Measurements from ENCODE around the gene TTC34. TPM values are rescaled to one million over a fixed set of nuclear protein-coding genes. Genes with fewer than 3 reads are reported as not detected.

TTC34 gene
- polyA plus RNA-seq, 1 donor (not counting 4 experiments of a cell fraction or from before 2014, with no cell fraction given): 0.04 TPM

GRCh38 chr1:2594641-2595131 lies 206.8 kb downstream of the TTC34 start:
- Histone ChIP-seq H3K9me3 (ENCODE audit: control insufficient read depth, low read depth, low read length) (no peaks in the 10 kb centered on the region), H3K27ac (ENCODE audit: control insufficient read depth, insufficient read depth, low read length) (no peak overlapping the region), H3K4me3 (ENCODE audit: control insufficient read depth in 2 of 3, extremely low read depth in 1 of 3, insufficient read depth in 2 of 3, low read depth in 1 of 3, low read length in 3 of 3) (no peak overlapping the region), H3K4me2 (ENCODE audit: control insufficient read depth, extremely low read depth, insufficient read depth, low read depth, low read length) (no peak overlapping the region), H3K27me3 (ENCODE audit: control insufficient read depth, extremely low read depth, insufficient read depth, low read length) (no peaks in the 10 kb centered on the region), H3K4me1 (ENCODE audit: control insufficient read depth, extremely low read depth, insufficient read depth, low read length) (no peaks in the 10 kb centered on the region), H3K79me2 (ENCODE audit: control insufficient read depth, insufficient read depth, low read length) (no peaks in the 10 kb centered on the region), H2AFZ (ENCODE audit: control insufficient read depth, low read length) (no peak overlapping the region), H3K9me1 (ENCODE audit: control insufficient read depth, extremely low read depth, insufficient read depth, low read length) (no peaks in the 10 kb centered on the region), H3K9ac (ENCODE audit: control insufficient read depth, extremely low read depth, insufficient read depth, low read length) (no peak overlapping the region), H4K20me1 (ENCODE audit: control insufficient read depth, extremely low read depth, insufficient read depth, low read length) (no peaks in the 10 kb centered on the region), H3K36me3 (ENCODE audit: control insufficient read depth in 2 of 2, extremely low read depth in 1 of 2, insufficient read depth in 2 of 2, low read length in 2 of 2) (no peaks in the 10 kb centered on the region)
- dilution Hi-C loops (cut with MboI; ENCODE audit: extremely low pct_ligation_motif_present, low sequenced_read_pairs): no loop called here
- TF ChIP-seq CTCF (optimal IDR thresholded peaks at IDR 0.05 in 1 of 3, IDR thresholded peaks at IDR 0.05 in 1 of 3, conservative IDR thresholded peaks at IDR 0.05 in 1 of 3; ENCODE audit: extremely low read depth in 1 of 3, insufficient read depth in 2 of 3, low read length in 3 of 3): no peak
- TF ChIP-seq EZH2 (IDR thresholded peaks at IDR 0.05; ENCODE audit: low read length): no peak
- FAIRE-seq (no peak), DNase-seq (ENCODE audit: low read depth, low spot score) (no peak)

- DNase-seq (ENCODE audit: low read depth, low spot score): no peak
- no peaks in the 10 kb centered on the region for H3K9me1 ChIP-seq (ENCODE audit: control insufficient read depth, extremely low read depth, insufficient read depth, low read length)
- H3K4me3 ChIP-seq (ENCODE audit: control insufficient read depth in 2 of 3, extremely low read depth in 1 of 3, insufficient read depth in 2 of 3, low read depth in 1 of 3, low read length in 3 of 3): peak overlapping the region in 2 of 3 experiments; percentile 26 to 29
- H3K9ac ChIP-seq (ENCODE audit: control insufficient read depth, extremely low read depth, insufficient read depth, low read length): no peak overlapping the region
- H4K20me1 ChIP-seq (ENCODE audit: control insufficient read depth, extremely low read depth, insufficient read depth, low read length): no peaks in the 10 kb centered on the region
- H3K4me2 ChIP-seq (ENCODE audit: control insufficient read depth, extremely low read depth, insufficient read depth, low read depth, low read length): peak overlapping the region; percentile 62
- no peaks in the 10 kb centered on the region for H3K36me3 ChIP-seq (ENCODE audit: control insufficient read depth in 2 of 2, extremely low read depth in 1 of 2, insufficient read depth in 2 of 2, low read length in 2 of 2)
- dilution Hi-C loops (cut with MboI; ENCODE audit: extremely low pct_ligation_motif_present, low sequenced_read_pairs): no loop called here
- H3K9me3 ChIP-seq (ENCODE audit: control insufficient read depth, low read depth, low read length): no peaks in the 10 kb centered on the region
- no peak for FAIRE-seq
- peak overlapping the region; percentile 47 for H2AFZ ChIP-seq (ENCODE audit: control insufficient read depth, low read length)
- no peaks in the 10 kb centered on the region for H3K79me2 ChIP-seq (ENCODE audit: control insufficient read depth, insufficient read depth, low read length)
- no peak overlapping the region for H3K27ac ChIP-seq (ENCODE audit: control insufficient read depth, insufficient read depth, low read length)
- no peaks in the 10 kb centered on the region for H3K27me3 ChIP-seq (ENCODE audit: control insufficient read depth, extremely low read depth, insufficient read depth, low read length)
- no peaks in the 10 kb centered on the region for H3K4me1 ChIP-seq (ENCODE audit: control insufficient read depth, extremely low read depth, insufficient read depth, low read length)
- TF ChIP-seq CTCF (optimal IDR thresholded peaks at IDR 0.05 in 1 of 3, IDR thresholded peaks at IDR 0.05 in 1 of 3, conservative IDR thresholded peaks at IDR 0.05 in 1 of 3; ENCODE audit: extremely low read depth in 1 of 3, insufficient read depth in 2 of 3, low read length in 3 of 3): no peak
- TF ChIP-seq EZH2 (IDR thresholded peaks at IDR 0.05; ENCODE audit: low read length): no peak
Measured at GRCh38 chr1:2594001-2594640, 207.4 kb downstream of the TTC34 start.
